WI38 (cell line): Measurements from ENCODE around the gene TXNDC17.

Source experiments
- H3K4me3 ChIP-seq: 2 replicates; pipeline ENCODE4 v1.5.1; 2011; ENCODE audit warnings: low read depth, mild to moderate bottlenecking, control low read depth, low read length
- CTCF ChIP-seq: IDR thresholded peaks from 2 replicates; pipeline ENCODE4 v1.5.1; 2012; ENCODE audit warnings: low read depth, mild to moderate bottlenecking, control low read depth, low read length

The TXNDC17 gene

GRCh38 chr17:6636105-6636504, 4.8 kb upstream of the TXNDC17 start:
- no peak for TF ChIP-seq CTCF
- H3K4me3 ChIP-seq: no peak overlapping the region

GRCh38 chr17:6636616-6637457, 4.0 kb upstream of the TXNDC17 start:
- TF ChIP-seq CTCF: no peak
- H3K4me3 ChIP-seq: no peak overlapping the region

GRCh38 chr17:6637458-6637840, 3.4 kb upstream of the TXNDC17 start:
- H3K4me3 ChIP-seq: no peak overlapping the region
- TF ChIP-seq CTCF: no peak

GRCh38 chr17:6638046-6638908, 2.6 kb upstream of the TXNDC17 start:
- no peak for TF ChIP-seq CTCF
- no peak overlapping the region for H3K4me3 ChIP-seq

- H3K4me3 ChIP-seq: peak overlapping the region; percentile 90
- TF ChIP-seq CTCF: no peak
These were observed 1.8 kb upstream of the TXNDC17 start for GRCh38 chr17:6639014-6639585.

GRCh38 chr17:6639586-6640535, 999 bp upstream of the TXNDC17 start:
- peak overlapping the region; percentile 90 for H3K4me3 ChIP-seq

More at GRCh38 chr17:6639586-6640535, 999 bp upstream of the TXNDC17 start:
- TF ChIP-seq CTCF: no peak
